GM18505 (cell line): ENCODE measurements around the gene OOSP1.

ENCODE experiments used
- ATAC-seq: cut with Tn5 transposase; IDR thresholded peaks from one replicate; pipeline ENCODE4 v1.9.1; 2021; ENCODE audit not compliant: unreplicated experiment
- POLR2A ChIP-seq: IDR thresholded peaks from 4 replicates; pipeline ENCODE4 v1.6.1; 2011; ENCODE audit warnings: borderline replicate concordance; ENCODE audit not compliant: insufficient read depth, insufficient read length; ENCODE audit errors: extremely low read depth

Gene OOSP1

DNA sequence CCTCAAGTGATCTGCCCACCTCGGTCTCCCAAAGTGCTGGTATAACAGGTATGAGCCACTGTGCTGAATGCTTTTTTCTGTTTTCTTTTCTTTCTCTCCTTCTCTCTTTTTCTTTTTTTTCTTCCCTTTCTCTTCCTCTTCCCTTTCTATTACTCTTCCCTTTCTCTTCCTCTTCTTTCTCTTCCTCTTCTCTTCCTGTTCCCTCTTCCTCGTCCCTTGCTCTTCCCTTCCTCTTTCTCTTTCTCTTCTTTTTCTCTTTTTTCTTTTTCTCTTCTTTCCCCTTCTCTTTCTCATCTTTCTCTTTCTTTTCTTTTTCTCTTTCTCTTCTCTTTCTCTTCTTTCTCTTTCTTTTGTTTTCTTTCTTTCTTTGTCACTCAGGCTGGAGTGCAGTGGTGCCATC is 1.2 kb downstream of the OOSP1 start:
- ATAC-seq = no peak
- no peak for TF ChIP-seq POLR2A

GRCh38 chr11:59941091-59941490 is 2.9 kb downstream of the OOSP1 start:
- ATAC-seq = no peak
- TF ChIP-seq POLR2A = no peak

DNA sequence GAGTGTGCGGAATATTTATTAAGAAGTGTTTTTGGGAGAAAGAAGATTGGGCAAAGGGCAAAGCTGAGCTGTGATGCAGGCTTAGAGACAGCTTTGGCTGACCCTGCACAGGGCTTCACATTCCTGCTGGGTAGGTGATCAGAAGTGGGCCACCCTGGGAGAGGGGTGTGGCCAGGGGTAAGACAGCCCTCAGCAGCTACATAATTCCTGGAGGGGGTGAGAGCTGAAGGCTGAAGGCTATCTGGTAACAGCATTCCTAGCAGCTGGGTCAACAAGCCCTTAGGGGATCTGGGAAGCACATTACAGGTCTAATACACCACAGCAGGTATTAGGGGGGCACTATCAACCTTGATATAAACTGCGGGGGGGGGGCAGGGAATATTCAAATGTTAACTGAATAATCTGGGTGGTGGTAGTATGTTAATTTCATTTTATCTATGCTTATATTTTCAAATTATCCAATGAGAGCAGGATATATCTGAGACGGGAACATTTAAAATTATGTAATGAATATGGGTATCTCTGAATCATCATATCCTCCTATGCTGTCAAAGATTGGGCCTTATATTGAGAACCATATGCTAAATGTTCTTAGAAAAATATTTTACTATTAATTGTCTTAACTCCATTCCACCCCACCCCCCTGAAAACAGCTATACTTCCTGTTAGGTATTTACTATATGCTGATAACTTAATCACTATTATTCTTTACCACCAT is 5.9 kb downstream of the OOSP1 start:
- ATAC-seq = no peak
- TF ChIP-seq POLR2A = no peak

DNA sequence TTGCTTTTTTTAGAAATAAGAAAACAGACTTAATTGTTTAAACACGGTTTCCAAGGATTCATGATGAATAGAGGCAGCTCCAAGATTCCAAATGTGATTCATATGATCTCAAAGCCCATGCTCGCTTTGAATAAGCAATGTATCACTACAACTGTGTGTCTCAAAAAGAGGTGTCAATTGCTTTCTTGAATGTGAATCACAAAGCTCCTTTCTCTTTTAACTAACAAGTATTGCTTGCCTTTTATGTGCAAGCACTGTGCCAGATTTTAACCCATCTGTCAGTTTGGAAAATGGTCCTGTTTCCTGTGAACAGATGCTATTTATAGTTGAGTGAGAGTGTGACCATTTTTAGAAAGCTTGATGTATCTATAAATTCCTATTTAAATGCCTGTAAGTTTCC is 6.5 kb downstream of the OOSP1 start:
- ATAC-seq = no peak
- no peak for TF ChIP-seq POLR2A

- no peak for ATAC-seq
- no peak for TF ChIP-seq POLR2A
These were observed 15.4 kb downstream of the OOSP1 start for GRCh38 chr11:59953463-59954218.

DNA sequence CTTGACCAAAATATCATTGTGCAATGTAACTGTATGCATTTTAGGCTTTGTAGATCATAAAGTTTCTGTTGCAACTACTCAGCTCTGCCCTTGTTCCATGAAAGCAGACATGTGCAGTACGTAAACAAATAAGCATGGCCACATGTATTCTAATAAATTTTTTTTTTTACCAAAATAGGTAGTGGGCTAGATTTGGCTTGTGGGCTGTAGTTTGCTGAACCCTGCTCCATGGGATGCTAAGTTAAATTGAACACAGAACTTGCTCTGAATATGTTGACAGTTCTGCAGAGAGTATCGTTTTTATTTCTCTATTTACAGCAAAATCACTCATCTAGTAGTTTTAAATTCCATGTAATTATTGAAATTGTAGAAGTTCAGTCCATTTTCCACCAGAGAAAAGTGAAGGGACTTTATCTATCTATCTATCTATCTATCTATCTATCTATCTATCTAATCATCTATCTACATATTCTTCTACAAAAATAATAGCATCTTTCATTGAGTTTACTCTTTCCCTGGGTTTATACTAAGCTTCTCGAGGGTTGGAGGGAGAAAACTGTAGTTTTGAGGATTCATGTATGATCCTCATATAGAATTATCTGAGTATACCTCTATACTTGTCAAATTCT is 16.1 kb downstream of the OOSP1 start:
- no peak for ATAC-seq
- TF ChIP-seq POLR2A = no peak

GRCh38 chr11:59957094-59957493 is 18.9 kb downstream of the OOSP1 start:
- TF ChIP-seq POLR2A = no peak
- no peak for ATAC-seq

GRCh38 chr11:59960502-59961381 is 22.5 kb downstream of the OOSP1 start:
- ATAC-seq = no peak
- TF ChIP-seq POLR2A = no peak

DNA sequence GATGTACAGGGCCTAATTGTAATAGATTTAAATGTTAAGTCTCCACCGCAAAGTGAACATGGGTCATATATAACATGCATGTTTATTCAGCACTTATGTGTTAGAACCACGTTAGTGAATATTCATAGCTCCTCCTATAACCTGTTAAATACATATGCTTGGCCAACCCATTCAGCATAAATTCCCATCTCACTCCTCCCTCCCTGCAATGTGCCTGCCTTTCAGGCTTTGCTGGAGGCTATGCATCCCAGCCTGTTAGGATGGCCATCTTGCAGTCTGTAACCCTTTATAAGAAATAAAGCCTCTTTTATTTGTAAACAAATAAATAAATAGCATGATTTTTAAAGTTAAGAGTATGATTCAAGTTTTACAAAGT is 23.9 kb downstream of the OOSP1 start:
- no peak for TF ChIP-seq POLR2A
- no peak for ATAC-seq

DNA sequence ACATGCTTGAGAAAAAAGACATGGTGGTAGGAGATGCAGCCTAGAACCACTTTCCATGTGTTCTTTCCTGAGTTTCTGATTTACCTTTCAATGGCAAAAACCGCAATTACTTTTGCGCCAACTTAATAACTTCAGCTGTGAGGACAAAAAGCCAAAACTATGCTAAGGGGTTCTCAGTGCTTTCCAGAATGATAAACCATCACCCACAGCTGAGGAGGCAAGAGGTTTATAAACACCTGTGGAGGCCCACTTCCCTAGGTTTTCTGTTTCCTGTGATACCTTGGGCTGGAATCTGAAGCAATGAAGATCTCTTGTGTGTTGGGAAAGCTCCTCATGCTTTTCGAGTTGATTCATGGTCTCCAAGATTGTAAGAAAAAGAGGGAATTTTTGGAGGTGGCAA is 25.5 kb downstream of the OOSP1 start, which contains the start of gene OOSP4A:
OOSP4A (plus strand) TSS at position 301 of the 400 bp plus-strand sequence; CDS start at position 301, 0 bp downstream.
- no peak for TF ChIP-seq POLR2A
- no peak for ATAC-seq

DNA sequence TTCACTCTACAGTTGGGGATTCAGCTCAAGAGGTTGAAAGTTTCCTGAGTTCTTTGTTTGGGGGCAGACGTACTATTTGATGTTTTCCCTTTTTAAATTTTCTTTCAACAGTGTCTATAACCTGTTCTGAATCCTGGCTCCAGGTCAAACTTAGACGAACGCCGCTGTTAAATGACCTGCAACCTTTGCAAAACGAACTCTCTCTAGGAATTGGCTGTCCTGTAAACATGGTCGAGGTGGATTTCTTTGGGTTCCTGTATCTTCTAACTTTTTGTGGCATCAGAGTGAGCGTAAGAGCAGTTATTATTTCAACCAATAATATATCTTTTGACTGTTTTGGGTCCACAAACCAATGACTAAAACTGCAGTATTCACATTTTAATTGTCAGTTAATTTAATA is 27.2 kb downstream of the OOSP1 start:
- no peak for TF ChIP-seq POLR2A
- ATAC-seq = no peak

DNA sequence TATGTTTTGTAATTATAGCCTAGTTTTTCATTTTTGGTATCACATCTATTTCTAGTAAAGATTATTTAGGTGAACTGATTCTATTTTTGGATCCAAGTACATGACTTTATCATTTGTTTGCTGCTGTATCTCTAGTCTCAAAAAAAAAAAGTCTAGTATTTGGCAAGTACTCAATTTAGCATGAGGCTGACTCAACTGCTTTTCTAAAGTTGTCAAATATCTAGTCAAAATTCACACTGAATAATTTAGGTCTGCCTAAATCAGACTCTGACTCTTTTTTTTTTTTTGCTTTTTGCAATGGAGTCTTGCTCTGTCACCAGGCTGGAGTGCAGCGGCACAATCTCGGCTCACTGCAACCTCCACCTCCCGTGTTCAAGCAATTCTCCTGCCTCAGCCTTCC is 28.0 kb downstream of the OOSP1 start:
- no peak for ATAC-seq
- TF ChIP-seq POLR2A = no peak
